ENCODE data around the gene MMP15. TPM values are rescaled to one million over a fixed set of nuclear protein-coding genes. Genes with fewer than 3 reads are reported as not detected.
A peak's percentile ranks its signal among the peaks of the same experiment; 100 is the strongest.

The MMP15 gene
- total RNA-seq, 1 donor, result 9.4 TPM

DNA sequence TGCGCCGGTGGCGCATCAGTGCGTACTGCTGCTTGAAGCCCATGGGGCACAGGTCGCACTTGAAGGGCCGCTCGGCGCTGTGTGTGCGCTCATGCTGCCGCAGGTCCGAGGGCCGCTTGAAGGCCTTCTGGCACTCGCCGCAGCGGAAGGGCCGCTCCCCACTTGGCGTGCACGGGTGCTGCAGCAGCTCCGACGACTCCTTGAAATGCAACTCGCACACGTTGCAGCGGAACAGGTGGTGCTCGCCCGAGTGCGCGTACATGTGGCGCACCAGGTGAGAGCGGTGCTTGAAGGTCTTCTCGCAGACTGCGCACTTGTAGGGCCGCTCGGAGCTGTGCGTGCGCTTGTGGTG lies 28.4 kb upstream of the MMP15 start:
- DNase-seq (ENCODE audit: insufficient read length, low spot score, missing footprints), result no peak
- Histone ChIP-seq H3K36me3 (ENCODE audit: insufficient read depth, low read length) (peaks cover 35% of the 10 kb centered on the region), H3K79me2 (ENCODE audit: insufficient read depth, low read length) (peaks cover 25% of the 10 kb centered on the region), H3K4me2 (ENCODE audit: insufficient read depth, low read length) (no peak overlapping the region), H3K27ac (ENCODE audit: low read depth, low read length) (no peak overlapping the region), H2AFZ (ENCODE audit: low read length) (no peak overlapping the region), H3K4me3 (ENCODE audit: insufficient read depth, low read length) (no peak overlapping the region), H3K4me1 (ENCODE audit: insufficient read depth, low read length) (peaks cover 20% of the 10 kb centered on the region), H3K27me3 (ENCODE audit: insufficient read depth, low read length) (no peaks in the 10 kb centered on the region), H4K20me1 (ENCODE audit: insufficient read depth, low read length) (peaks cover 38% of the 10 kb centered on the region), H3K9me3 (ENCODE audit: low read depth, low read length) (no peaks in the 10 kb centered on the region)
- TF ChIP-seq, protein P1, sequence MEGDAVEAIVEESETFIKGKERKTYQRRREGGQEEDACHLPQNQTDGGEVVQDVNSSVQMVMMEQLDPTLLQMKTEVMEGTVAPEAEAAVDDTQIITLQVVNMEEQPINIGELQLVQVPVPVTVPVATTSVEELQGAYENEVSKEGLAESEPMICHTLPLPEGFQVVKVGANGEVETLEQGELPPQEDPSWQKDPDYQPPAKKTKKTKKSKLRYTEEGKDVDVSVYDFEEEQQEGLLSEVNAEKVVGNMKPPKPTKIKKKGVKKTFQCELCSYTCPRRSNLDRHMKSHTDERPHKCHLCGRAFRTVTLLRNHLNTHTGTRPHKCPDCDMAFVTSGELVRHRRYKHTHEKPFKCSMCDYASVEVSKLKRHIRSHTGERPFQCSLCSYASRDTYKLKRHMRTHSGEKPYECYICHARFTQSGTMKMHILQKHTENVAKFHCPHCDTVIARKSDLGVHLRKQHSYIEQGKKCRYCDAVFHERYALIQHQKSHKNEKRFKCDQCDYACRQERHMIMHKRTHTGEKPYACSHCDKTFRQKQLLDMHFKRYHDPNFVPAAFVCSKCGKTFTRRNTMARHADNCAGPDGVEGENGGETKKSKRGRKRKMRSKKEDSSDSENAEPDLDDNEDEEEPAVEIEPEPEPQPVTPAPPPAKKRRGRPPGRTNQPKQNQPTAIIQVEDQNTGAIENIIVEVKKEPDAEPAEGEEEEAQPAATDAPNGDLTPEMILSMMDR (IDR thresholded peaks at IDR 0.05; ENCODE audit: extremely low read depth, low read depth, low read length), result no peak

DNA sequence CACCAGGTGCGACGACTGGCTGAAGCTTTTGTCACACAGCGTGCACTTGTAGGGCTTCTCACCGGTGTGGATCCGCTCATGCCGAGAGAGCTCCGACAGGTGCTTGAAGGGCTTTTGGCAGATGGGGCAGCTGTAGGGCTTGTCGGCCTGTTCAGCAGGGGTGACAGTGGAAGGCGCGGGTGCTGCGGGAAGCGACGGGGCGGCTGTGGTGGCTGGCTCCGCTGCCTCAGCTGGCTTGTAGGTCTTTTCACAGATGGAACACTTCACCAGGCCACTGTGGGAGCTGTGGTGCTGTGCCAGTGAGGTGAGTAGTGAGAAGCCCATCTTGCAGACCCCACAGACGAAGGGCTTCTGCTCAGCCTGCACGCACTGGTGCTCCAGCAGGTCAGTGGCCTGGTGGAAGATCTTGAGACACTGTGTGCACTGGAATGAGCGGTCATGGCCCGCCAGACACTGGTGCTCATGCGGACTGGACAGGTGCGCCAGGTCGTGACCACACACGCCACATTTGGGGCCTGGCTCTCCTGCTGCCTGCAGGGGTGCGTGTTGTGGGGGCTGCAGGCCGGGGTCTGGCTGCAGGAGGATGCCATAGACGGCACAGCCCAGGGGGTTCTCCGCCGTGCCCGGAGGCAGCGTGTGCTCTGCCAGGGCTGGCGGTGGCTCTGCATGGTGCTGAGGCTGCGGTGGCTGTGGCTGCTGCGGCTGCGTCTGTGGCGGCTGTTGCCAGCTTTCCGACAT lies 27.9 kb upstream of the MMP15 start:
- Histone ChIP-seq H3K36me3 (ENCODE audit: insufficient read depth, low read length) (peaks cover 41% of the 10 kb centered on the region), H3K4me3 (ENCODE audit: insufficient read depth, low read length) (no peak overlapping the region), H3K4me1 (ENCODE audit: insufficient read depth, low read length) (peaks cover 20% of the 10 kb centered on the region), H3K27ac (ENCODE audit: low read depth, low read length) (no peak overlapping the region), H3K4me2 (ENCODE audit: insufficient read depth, low read length) (no peak overlapping the region), H3K9me3 (ENCODE audit: low read depth, low read length) (no peaks in the 10 kb centered on the region), H4K20me1 (ENCODE audit: insufficient read depth, low read length) (peaks cover 41% of the 10 kb centered on the region), H2AFZ (ENCODE audit: low read length) (no peak overlapping the region), H3K79me2 (ENCODE audit: insufficient read depth, low read length) (peaks cover 25% of the 10 kb centered on the region), H3K27me3 (ENCODE audit: insufficient read depth, low read length) (no peaks in the 10 kb centered on the region)
- TF ChIP-seq, protein P1 (IDR thresholded peaks at IDR 0.05; ENCODE audit: extremely low read depth, low read depth, low read length), result no peak
- DNase-seq (ENCODE audit: insufficient read length, low spot score, missing footprints), result peak; percentile 89

DNA sequence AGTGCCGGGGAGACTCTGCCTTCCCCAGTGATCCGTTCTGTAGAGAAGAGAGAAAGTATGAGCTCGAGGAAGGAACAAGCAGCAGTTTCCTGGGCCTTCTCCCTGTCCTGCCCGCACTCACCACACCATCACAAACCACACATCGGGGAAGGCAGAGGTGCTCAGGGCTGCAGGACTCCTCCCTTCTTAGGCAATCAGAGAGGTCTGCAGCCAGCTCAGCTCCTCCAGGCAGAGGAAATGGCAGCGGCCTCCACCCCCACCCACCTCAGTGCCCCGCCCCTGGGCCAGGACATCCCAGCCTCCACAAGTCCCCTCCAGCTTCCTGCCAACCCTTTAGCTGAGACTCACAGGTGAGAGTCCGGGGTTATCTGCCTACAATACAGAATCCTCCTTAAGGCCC lies 27.1 kb upstream of the MMP15 start:
- no peaks in the 10 kb centered on the region for H3K9me3 ChIP-seq (ENCODE audit: low read depth, low read length)
- peaks cover 25% of the 10 kb centered on the region for H3K79me2 ChIP-seq (ENCODE audit: insufficient read depth, low read length)
- no peak overlapping the region for H3K4me3 ChIP-seq (ENCODE audit: insufficient read depth, low read length)
- H3K4me2 ChIP-seq (ENCODE audit: insufficient read depth, low read length), result no peak overlapping the region
- H3K36me3 ChIP-seq (ENCODE audit: insufficient read depth, low read length), result peaks cover 48% of the 10 kb centered on the region
- peaks cover 20% of the 10 kb centered on the region for H3K4me1 ChIP-seq (ENCODE audit: insufficient read depth, low read length)
- peaks cover 38% of the 10 kb centered on the region for H4K20me1 ChIP-seq (ENCODE audit: insufficient read depth, low read length)
- no peak overlapping the region for H2AFZ ChIP-seq (ENCODE audit: low read length)
- DNase-seq (ENCODE audit: insufficient read length, low spot score, missing footprints), result peak; percentile 87
- TF ChIP-seq, protein P1 (IDR thresholded peaks at IDR 0.05; ENCODE audit: extremely low read depth, low read depth, low read length), result no peak
- no peaks in the 10 kb centered on the region for H3K27me3 ChIP-seq (ENCODE audit: insufficient read depth, low read length)
- no peak overlapping the region for H3K27ac ChIP-seq (ENCODE audit: low read depth, low read length)

DNA sequence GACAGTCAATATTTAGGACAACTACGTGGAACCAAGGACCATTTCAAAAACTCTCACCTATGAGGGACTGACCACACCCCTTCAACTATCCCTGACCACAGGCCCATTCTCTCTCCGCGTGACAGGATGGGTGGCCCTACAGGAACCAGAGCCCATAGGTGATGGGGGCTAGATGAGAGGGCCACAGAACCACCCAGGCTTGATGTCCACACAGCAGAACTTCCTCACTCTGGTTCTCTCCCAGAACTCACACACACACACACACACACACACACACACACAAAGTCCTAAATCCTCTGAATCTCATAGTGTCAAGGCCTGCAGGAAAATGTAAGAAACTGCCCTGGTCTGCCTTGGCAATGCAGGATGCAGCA lies 26.6 kb upstream of the MMP15 start:
- no peaks in the 10 kb centered on the region for H3K27me3 ChIP-seq (ENCODE audit: insufficient read depth, low read length)
- H4K20me1 ChIP-seq (ENCODE audit: insufficient read depth, low read length), result peaks cover 38% of the 10 kb centered on the region
- H3K9me3 ChIP-seq (ENCODE audit: low read depth, low read length), result no peaks in the 10 kb centered on the region
- peak overlapping the region; percentile 99 for H3K4me2 ChIP-seq (ENCODE audit: insufficient read depth, low read length)
- peaks cover 20% of the 10 kb centered on the region for H3K4me1 ChIP-seq (ENCODE audit: insufficient read depth, low read length)
- peaks cover 48% of the 10 kb centered on the region for H3K36me3 ChIP-seq (ENCODE audit: insufficient read depth, low read length)
- H3K79me2 ChIP-seq (ENCODE audit: insufficient read depth, low read length), result peaks cover 25% of the 10 kb centered on the region
- peak overlapping the region; percentile 45 for H3K27ac ChIP-seq (ENCODE audit: low read depth, low read length)
- no peak overlapping the region for H2AFZ ChIP-seq (ENCODE audit: low read length)
- DNase-seq (ENCODE audit: insufficient read length, low spot score, missing footprints), result no peak
- H3K4me3 ChIP-seq (ENCODE audit: insufficient read depth, low read length), result peak overlapping the region; percentile 97
- TF ChIP-seq, protein P1 (IDR thresholded peaks at IDR 0.05; ENCODE audit: extremely low read depth, low read depth, low read length), result no peak
